Thyroid gland (tissue), 4 donors: Measurements from ENCODE around the gene PBX1. TPM values are rescaled to one million over a fixed set of nuclear protein-coding genes. Genes with fewer than 3 reads are reported as not detected.

Experiments used
- DNase-seq, 2 donors: peaks; one replicate each; pipeline ENCODE4 v3.0.0-alpha.2; 2019
- H3K27ac ChIP-seq, 3 donors: fragments of 200-600 bp; sonication (generic); 1 replicate in 2 of 3; 2 replicates in 1 of 3; pipeline ENCODE4 v1.5.1; 2016 to 2019; ENCODE audit warnings: mild to moderate bottlenecking in 1 of 3, moderate library complexity in 1 of 3
- H3K27me3 ChIP-seq: fragments of 200-600 bp; sonication (generic); one replicate; pipeline ENCODE4 v1.5.1; 2019
- H3K36me3 ChIP-seq, 2 donors: fragments of 200-600 bp; sonication (generic); one replicate each; pipeline ENCODE4 v1.5.1; 2016 to 2019
- H3K4me1 ChIP-seq, 2 donors: fragments of 200-600 bp; sonication (generic); one replicate each; pipeline ENCODE4 v1.5.1; 2017 to 2019
- H3K4me3 ChIP-seq, 3 donors: fragments of 200-600 bp; sonication (generic); replicated peaks in 1 of 3; 1 replicate in 2 of 3; 2 replicates in 1 of 3; pipeline ENCODE4 v1.5.1; 2016; ENCODE audit warnings: mild to moderate bottlenecking in 1 of 3
- H3K9me3 ChIP-seq: fragments of 200-600 bp; sonication (generic); one replicate; pipeline ENCODE4 v1.5.1; 2017
- POLR2A ChIP-seq, 2 donors: fragments of 450-650 bp; IDR thresholded peaks; one replicate each; pipeline ENCODE4 v1.6.1; 2017; ENCODE audit warnings: antibody characterized with exemption in 2 of 2, mild to moderate bottlenecking in 2 of 2, moderate library complexity in 1 of 2
- WGBS, 2 donors: methylation state at CpG; one replicate each; pipeline ENCODE4 v1.1.5; 2017; 5-methylcytosine and 5-hydroxymethylcytosine counted together
- intact Hi-C: fragments of 100-400 bp; cut with DNase I; formaldehyde crosslinking; loops from one replicate; pipeline ENCODE4 v1.15.1; 2023
- total RNA-seq, 4 donors: library from RNA; depleted of rRNA; stranded (reverse); fragments of >200 nt; gene quantifications; one replicate each; pipeline ENCODE4 v1.2.3, GENCODE V29; 2016
- TF ChIP-seq, protein P1 (sequence below), 6 experiments: fragments of 200-600 bp in 3 of 6; fragments of 450-650 bp in 3 of 6; sonication (generic) in 3 of 6; IDR thresholded peaks; one replicate each; pipeline ENCODE4 v1.5.1; 2016 to 2019; ENCODE audit warnings: antibody characterized with exemption in 6 of 6, mild to moderate bottlenecking in 2 of 6, inconsistent platforms in 1 of 6, moderate library complexity in 1 of 6

Gene PBX1
- total RNA-seq, 4 donors from 2014 or later: 79.0 to 159 (median 102) TPM

DNA sequence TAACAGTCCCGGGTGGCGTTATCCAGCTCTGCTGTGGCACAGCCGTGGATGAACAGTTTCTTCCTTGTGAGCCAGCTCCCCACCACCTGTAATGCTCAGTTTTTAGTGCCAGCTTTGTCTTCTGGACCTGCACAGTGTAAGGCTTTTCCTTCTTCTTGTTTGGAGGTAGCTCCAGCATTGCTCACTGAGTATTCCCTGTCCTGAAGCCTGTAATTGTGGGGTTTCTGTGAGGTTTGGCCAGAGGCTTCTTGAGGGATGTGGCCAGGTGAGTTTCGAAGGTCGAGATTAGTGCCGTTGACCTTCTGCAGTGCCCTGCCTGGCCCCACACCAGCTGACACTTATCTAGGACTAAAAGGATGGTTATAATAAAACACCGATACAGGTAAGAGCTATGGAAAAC, 75.0 kb downstream of the PBX1 start:
- WGBS, 2 donors: 65 to 69% methylated on average over 7 of the region's 7 CpGs
- intact Hi-C loops: no loop called here

DNA sequence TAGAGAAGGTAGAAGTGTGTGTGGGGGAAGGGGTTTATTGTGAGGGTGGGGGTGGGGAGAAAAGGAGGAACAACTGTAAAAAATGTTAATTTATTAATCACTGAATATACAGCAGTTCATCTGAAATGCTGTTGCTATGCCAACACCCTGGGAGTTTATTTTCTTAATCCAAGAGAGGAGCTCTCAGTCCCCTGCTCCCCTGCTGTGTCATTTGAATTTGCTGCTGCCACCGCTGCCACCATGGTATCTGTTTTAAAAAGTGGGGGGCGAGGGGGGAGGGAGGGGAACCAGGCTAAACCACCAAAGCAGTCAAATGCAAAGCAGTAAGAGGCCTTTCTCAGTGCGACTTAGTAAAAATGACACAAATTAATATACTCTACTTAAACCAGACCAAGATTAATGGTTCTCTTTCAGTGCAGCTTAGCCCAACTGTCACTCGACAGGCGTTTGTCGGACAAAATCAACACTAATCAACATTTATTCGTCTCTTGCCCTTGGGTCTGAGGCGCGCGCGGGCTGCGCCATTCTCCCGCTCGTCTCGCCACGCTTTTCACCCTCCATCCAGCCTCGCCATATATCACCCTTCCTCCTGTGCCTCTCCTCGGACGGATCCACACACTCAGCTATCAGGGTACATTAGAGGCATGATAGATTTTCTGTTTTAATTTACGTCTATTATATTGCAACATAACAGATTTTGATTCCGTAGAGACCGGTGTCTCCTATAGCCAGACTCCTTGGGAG, 76.2 kb downstream of the PBX1 start:
- DNase-seq: no peak
- intact Hi-C loops: no loop called here
- Histone ChIP-seq H3K4me1 (peaks cover 23 to 39% of the 10 kb centered on the region in 2 donors), H3K36me3 (no peaks in the 10 kb centered on the region), H3K27ac (no peak overlapping the region), H3K27me3 (no peaks in the 10 kb centered on the region), H3K9me3 (no peaks in the 10 kb centered on the region), H3K4me3 (no peak overlapping the region)
- 83 to 85% methylated on average over 22 of the region's 22 CpGs for WGBS, 2 donors
- TF ChIP-seq, protein P1, sequence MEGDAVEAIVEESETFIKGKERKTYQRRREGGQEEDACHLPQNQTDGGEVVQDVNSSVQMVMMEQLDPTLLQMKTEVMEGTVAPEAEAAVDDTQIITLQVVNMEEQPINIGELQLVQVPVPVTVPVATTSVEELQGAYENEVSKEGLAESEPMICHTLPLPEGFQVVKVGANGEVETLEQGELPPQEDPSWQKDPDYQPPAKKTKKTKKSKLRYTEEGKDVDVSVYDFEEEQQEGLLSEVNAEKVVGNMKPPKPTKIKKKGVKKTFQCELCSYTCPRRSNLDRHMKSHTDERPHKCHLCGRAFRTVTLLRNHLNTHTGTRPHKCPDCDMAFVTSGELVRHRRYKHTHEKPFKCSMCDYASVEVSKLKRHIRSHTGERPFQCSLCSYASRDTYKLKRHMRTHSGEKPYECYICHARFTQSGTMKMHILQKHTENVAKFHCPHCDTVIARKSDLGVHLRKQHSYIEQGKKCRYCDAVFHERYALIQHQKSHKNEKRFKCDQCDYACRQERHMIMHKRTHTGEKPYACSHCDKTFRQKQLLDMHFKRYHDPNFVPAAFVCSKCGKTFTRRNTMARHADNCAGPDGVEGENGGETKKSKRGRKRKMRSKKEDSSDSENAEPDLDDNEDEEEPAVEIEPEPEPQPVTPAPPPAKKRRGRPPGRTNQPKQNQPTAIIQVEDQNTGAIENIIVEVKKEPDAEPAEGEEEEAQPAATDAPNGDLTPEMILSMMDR (IDR thresholded peaks at IDR 0.05): no peak
- no peak for TF ChIP-seq POLR2A (IDR thresholded peaks at IDR 0.05)

More for the DNA sequence above, 75.0 kb downstream of the PBX1 start:
- Histone ChIP-seq H3K9me3 (no peaks in the 10 kb centered on the region), H3K4me3 (no peak overlapping the region), H3K4me1 (peaks cover 23 to 35% of the 10 kb centered on the region in 2 donors), H3K27ac (no peak overlapping the region), H3K27me3 (no peaks in the 10 kb centered on the region), H3K36me3 (no peaks in the 10 kb centered on the region)
- DNase-seq: peak in 1 of 2 donors; percentile 24
- TF ChIP-seq, protein P1 (IDR thresholded peaks at IDR 0.05): no peak
- TF ChIP-seq POLR2A (IDR thresholded peaks at IDR 0.05): no peak

DNA sequence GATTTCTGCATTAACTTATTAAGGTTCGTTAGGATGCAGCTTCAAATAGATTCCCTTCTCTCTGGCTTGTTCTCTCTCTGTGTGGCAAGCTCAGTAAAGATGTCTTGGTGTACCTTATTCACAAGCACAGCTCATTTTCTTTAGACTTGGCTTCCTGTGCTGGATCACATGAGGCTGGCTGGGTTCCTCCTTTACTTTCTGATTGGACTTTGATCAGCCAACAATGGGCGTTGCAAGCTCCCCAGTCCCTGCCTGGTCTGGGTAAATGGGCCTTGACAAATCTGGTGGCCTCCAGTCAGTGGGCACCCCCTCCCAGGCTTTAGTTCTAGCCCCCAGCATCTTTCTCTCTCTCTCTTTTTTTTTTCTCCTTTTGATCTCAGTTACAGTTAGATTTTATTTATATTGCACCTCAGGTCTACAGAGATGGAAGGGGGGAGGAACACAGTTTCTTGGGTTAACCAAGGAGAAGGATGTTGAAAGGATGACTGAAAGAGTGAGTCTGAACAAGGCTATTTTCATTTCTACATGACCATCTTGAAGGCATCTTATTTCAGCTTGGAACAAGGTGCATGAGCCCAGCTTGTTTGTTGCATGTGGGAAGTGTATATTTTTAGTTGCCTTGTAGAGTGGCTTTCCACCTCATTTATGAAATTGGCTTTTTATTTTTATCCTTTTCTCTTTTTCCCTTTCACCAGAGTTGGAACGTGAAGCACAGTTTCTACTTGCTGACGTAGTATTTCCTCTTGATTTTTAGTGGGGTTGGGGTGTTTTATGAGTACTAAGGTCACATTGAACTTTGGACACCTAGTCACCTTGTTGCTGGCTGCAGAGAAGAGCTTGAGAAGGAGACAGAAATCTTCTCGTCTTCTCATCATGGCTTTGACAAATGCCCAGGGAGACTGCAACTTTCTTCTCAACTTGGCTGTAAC, 77.1 kb downstream of the PBX1 start:
- intact Hi-C loops: no loop called here
- Histone ChIP-seq H3K4me1 (peaks cover 25 to 39% of the 10 kb centered on the region in 2 donors), H3K27ac (no peak overlapping the region), H3K36me3 (no peaks in the 10 kb centered on the region), H3K4me3 (no peak overlapping the region), H3K9me3 (no peaks in the 10 kb centered on the region), H3K27me3 (no peaks in the 10 kb centered on the region)
- no peak for DNase-seq
- TF ChIP-seq, protein P1 (IDR thresholded peaks at IDR 0.05): no peak
- TF ChIP-seq POLR2A (IDR thresholded peaks at IDR 0.05): no peak
- 65 to 85% methylated on average over 5 of the region's 5 CpGs for WGBS, 2 donors

DNA sequence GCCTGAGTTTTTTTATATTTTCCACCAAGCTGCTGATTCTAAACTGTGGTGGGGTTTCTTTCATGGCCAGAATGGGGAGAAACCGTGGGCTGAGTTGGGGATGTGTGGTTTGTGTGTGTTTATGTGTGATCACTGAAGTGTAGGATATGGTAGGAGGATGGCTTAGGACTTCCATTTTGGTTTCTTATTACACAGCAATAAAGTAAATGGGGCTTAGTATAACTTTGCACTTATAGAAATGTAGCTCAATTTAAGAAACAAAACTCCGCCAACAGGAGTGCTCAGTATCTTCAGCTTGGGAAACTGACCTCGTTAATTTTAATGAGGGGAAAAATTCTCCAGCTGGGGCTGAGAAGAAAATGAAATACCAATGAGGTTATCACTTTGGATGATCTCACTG, 77.8 kb downstream of the PBX1 start:
- Histone ChIP-seq H3K27me3 (no peaks in the 10 kb centered on the region), H3K4me1 (peaks cover 26 to 41% of the 10 kb centered on the region in 2 donors), H3K36me3 (no peaks in the 10 kb centered on the region), H3K27ac (no peak overlapping the region), H3K9me3 (no peaks in the 10 kb centered on the region), H3K4me3 (no peak overlapping the region)
- DNase-seq: no peak
- intact Hi-C loops: no loop called here
- 72 to 77% methylated on average over 3 of the region's 3 CpGs for WGBS, 2 donors
- TF ChIP-seq, protein P1 (IDR thresholded peaks at IDR 0.05): no peak
- TF ChIP-seq POLR2A (IDR thresholded peaks at IDR 0.05): no peak
